ENCODE measurements around the gene TTC29. TPM values are rescaled to one million over a fixed set of nuclear protein-coding genes. Genes with fewer than 3 reads are reported as not detected.

Gene TTC29
- total RNA-seq, 1 donor from 2014 or later = 0.56 TPM

DNA sequence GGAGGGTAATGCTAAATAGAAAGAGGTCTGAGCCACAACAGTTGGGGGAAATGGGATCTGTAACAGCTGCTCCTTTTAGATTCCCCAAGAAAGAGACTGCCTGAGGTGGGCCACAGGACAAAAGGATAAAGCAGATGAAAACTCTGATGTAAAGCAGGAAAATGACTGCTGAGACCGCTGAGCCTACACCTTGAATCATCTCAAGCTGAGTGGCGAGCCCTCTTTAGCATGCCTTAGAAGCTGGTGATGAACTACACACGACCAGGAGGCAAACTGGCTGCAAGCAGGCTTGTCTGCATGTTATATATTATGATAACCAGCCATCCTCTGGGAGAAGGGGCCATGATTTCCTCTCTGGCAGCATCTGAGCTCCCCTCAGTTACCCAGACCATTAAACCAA is 88.4 kb downstream of the TTC29 start:
- Mint-ChIP-seq H3K27ac (no peak overlapping the region), H3K4me1 (no peaks in the 10 kb centered on the region), H3K4me3 (no peak overlapping the region), H3K36me3 (no peaks in the 10 kb centered on the region), H3K9me3 (no peaks in the 10 kb centered on the region), H3K27me3 (ENCODE audit: low read depth) (peaks cover 19% of the 10 kb centered on the region)
- TF ChIP-seq, protein P1, sequence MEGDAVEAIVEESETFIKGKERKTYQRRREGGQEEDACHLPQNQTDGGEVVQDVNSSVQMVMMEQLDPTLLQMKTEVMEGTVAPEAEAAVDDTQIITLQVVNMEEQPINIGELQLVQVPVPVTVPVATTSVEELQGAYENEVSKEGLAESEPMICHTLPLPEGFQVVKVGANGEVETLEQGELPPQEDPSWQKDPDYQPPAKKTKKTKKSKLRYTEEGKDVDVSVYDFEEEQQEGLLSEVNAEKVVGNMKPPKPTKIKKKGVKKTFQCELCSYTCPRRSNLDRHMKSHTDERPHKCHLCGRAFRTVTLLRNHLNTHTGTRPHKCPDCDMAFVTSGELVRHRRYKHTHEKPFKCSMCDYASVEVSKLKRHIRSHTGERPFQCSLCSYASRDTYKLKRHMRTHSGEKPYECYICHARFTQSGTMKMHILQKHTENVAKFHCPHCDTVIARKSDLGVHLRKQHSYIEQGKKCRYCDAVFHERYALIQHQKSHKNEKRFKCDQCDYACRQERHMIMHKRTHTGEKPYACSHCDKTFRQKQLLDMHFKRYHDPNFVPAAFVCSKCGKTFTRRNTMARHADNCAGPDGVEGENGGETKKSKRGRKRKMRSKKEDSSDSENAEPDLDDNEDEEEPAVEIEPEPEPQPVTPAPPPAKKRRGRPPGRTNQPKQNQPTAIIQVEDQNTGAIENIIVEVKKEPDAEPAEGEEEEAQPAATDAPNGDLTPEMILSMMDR (IDR thresholded peaks at IDR 0.05; ENCODE audit: unreplicated experiment) = no peak
- DNase-seq (ENCODE audit: low spot score in 2 of 2, unreplicated experiment in 2 of 2) = no peak

DNA sequence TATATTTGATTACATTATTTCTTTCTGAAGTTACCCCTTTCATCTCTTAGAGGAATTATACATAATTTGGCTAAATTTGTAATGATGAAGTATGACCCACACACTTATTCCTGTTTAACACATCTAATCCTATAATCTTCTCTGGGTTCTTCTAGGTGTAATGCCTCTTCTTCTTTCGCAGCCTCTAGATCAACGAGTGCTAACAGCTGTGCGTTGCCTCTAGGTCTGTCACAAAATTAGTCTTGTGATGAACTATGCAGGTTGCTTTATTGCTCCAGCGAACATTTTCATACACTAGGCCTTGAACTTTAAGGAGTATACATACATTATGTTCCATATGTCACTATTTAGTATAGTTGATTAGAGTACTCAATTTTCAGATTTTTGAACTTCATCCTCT is 89.9 kb downstream of the TTC29 start:
- Mint-ChIP-seq H3K27me3 (ENCODE audit: low read depth) (peaks cover 17% of the 10 kb centered on the region), H3K36me3 (no peaks in the 10 kb centered on the region), H3K9me3 (no peaks in the 10 kb centered on the region), H3K4me3 (no peak overlapping the region), H3K27ac (no peak overlapping the region), H3K4me1 (no peaks in the 10 kb centered on the region)
- TF ChIP-seq, protein P1 (IDR thresholded peaks at IDR 0.05; ENCODE audit: unreplicated experiment) = no peak
- no peak for DNase-seq (ENCODE audit: low spot score in 2 of 2, unreplicated experiment in 2 of 2)

DNA sequence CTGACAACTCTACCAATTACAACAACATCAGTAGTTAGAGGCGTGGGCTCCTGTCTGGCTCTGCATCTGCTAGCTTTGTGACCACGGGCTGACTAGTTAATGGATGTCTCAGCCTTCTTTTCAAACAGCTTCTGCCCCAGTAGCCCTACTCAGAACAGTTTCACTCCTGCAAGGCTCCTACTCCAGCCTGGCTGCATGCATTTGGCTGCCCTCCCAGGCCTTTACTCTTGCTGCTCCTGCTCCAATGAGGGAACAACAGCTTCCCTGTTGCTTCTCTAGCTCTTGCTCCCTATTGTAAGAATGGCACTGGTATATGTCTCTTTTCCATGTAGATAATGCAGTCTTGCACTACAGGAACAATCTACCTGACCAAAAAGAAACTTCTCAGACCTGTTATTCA is 93.3 kb downstream of the TTC29 start:
- Mint-ChIP-seq H3K4me1 (no peaks in the 10 kb centered on the region), H3K27me3 (ENCODE audit: low read depth) (peaks cover 15% of the 10 kb centered on the region), H3K36me3 (no peaks in the 10 kb centered on the region), H3K9me3 (no peaks in the 10 kb centered on the region), H3K4me3 (no peak overlapping the region), H3K27ac (no peak overlapping the region)
- TF ChIP-seq, protein P1 (IDR thresholded peaks at IDR 0.05; ENCODE audit: unreplicated experiment) = no peak
- DNase-seq (ENCODE audit: low spot score in 2 of 2, unreplicated experiment in 2 of 2) = no peak

DNA sequence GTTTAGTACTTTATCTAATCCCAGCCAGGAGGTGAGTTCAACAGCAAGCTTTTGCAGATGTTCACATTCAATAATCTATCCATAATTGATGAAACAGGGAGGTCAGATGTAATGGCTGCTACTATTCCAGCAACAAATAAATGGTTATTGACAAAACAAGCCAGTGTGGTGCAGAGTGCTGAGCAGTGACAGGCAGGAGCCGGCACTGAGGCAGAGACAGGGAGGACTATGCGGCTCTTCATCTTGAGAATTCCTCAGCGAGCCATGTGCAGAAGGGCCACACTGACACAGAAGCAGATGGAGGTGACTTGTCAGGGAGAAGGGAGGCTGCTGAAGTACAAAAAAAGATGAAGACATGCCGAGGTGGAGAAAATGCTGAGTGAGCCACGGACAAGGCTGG is 98.3 kb downstream of the TTC29 start:
- no peak for DNase-seq (ENCODE audit: low spot score in 2 of 2, unreplicated experiment in 2 of 2)
- H3K4me1 Mint-ChIP-seq = no peaks in the 10 kb centered on the region
- H3K9me3 Mint-ChIP-seq = no peaks in the 10 kb centered on the region
- H3K36me3 Mint-ChIP-seq = no peaks in the 10 kb centered on the region
- H3K27ac Mint-ChIP-seq = no peak overlapping the region
- H3K4me3 Mint-ChIP-seq = no peak overlapping the region
- TF ChIP-seq, protein P1 (IDR thresholded peaks at IDR 0.05; ENCODE audit: unreplicated experiment) = no peak
- peaks cover 5% of the 10 kb centered on the region for H3K27me3 Mint-ChIP-seq (ENCODE audit: low read depth)

DNA sequence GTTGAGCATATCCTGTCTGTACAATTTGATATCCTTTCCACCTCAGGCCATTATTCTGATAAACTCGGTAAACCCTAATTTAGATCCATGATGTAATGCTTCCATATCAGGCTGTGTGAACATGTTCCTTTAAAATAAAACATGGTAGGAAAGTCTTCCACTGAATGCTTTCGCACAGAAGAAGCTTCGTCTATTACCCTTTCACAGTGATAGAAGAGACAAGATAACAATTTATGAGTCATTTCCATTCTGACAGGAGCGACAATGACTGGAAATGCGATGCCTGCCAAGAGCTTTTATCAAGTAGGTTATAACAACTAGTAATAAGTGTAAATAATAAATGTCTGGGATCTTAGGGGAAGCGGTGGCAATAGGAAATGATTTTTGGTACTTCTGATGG is 98.8 kb downstream of the TTC29 start:
- H3K4me1 Mint-ChIP-seq = no peaks in the 10 kb centered on the region
- H3K27ac Mint-ChIP-seq = no peak overlapping the region
- no peak overlapping the region for H3K4me3 Mint-ChIP-seq
- TF ChIP-seq, protein P1 (IDR thresholded peaks at IDR 0.05; ENCODE audit: unreplicated experiment) = no peak
- H3K36me3 Mint-ChIP-seq = no peaks in the 10 kb centered on the region
- H3K9me3 Mint-ChIP-seq = no peaks in the 10 kb centered on the region
- DNase-seq (ENCODE audit: low spot score in 2 of 2, unreplicated experiment in 2 of 2) = no peak
- peaks cover 5% of the 10 kb centered on the region for H3K27me3 Mint-ChIP-seq (ENCODE audit: low read depth)

DNA sequence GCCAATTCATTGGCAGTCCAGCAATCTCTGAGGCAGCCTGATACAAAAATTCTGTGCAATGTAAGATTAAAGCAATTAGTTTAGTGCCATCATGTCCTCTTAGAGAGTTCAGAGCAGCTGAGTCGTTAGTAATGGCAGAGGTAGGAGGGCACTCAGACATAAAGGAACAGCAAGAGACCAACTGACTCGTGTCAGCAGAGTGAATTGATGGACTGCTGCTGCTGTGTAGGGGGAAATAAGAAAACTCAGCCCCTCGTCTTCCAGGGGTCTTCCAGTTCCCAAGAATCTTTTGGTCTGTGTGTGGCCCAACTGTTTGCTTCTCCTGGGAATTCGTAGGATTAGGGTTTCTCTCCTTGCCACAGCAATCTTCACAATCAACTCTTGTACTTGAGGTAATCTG is 100.9 kb downstream of the TTC29 start:
- TF ChIP-seq, protein P1 (IDR thresholded peaks at IDR 0.05; ENCODE audit: unreplicated experiment) = no peak
- Mint-ChIP-seq H3K9me3 (no peaks in the 10 kb centered on the region), H3K27me3 (ENCODE audit: low read depth) (peaks cover 5% of the 10 kb centered on the region), H3K27ac (no peak overlapping the region), H3K4me1 (peaks cover 2% of the 10 kb centered on the region), H3K4me3 (no peak overlapping the region), H3K36me3 (no peaks in the 10 kb centered on the region)
- DNase-seq (ENCODE audit: low spot score in 2 of 2, unreplicated experiment in 2 of 2) = no peak

Data from mesothelial cell of epicardium (in vitro differentiated cells).